Fibroblast of pulmonary artery (primary cell): ENCODE data around the gene C10orf90.
"Not testable (repeated sequence)": the region's sequence is repeated elsewhere in the genome, so short reads cannot be mapped to it uniquely, and the experiment has no call there.

Experiments
- DNase-seq: peaks from one replicate; pipeline ENCODE4 v3.0.0-alpha.2; 2010; ENCODE audit warnings: low read depth
- H3K4me3 ChIP-seq: replicated peaks from 2 replicates; pipeline ENCODE4 v1.5.1; 2011; ENCODE audit warnings: low read depth, mild to moderate bottlenecking, control low read depth, low read length, moderate library complexity
- CTCF ChIP-seq: IDR thresholded peaks from 2 replicates; pipeline ENCODE4 v1.5.1; 2011; ENCODE audit warnings: mild to moderate bottlenecking, control low read depth, low read length, inconsistent platforms; ENCODE audit errors: missing control alignments

The C10orf90 gene

DNA sequence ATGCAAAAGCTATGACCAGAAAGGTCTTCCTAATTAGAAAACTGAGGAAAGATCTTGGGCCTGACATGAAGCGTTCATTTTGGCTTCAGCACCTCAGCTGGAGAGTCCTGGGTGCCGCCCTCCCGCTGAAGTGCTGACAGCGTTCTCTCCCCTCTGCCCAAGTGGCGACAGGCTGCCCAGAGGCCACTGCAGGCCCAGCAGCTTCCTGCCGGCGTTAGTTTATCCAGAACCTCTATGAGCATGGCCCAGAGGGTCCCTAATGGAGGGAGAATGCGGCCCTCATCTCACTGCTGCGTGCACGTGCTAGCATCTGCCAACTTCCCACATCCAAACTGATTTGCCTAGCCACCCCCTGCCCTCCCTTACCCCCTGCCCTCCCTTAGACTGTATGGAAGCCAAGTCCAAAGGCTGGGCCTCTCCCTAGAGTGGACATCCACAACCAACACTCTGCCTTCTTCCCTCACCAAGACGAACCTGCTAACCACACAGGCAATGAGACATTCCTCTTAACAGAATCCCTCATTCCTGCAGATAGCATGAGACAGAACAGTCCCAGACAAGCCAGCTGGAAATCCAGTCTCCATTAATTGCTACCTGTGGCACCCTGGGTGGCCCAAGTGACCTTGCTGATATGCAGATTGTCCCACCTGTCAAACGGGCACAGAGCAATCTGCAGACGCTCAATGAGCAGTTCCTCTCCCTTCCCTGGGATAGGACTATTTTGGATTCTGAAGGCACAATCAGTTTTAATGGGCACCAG lies 108.4 kb downstream of the C10orf90 start:
- TF ChIP-seq CTCF = no peak
- peak overlapping the region; percentile 27 for H3K4me3 ChIP-seq
- DNase-seq = no peak

- TF ChIP-seq CTCF = no peak
- no peak for DNase-seq
- H3K4me3 ChIP-seq = peak overlapping the region; percentile 27
Measured at GRCh38 chr10:126561294-126561920, 109.1 kb downstream of the C10orf90 start.

- DNase-seq = no peak
- TF ChIP-seq CTCF = no peak
- H3K4me3 ChIP-seq = no peak overlapping the region
Measured at GRCh38 chr10:126558881-126559280, 111.6 kb downstream of the C10orf90 start.

GRCh38 chr10:126551202-126551601 lies 119.3 kb downstream of the C10orf90 start:
- no peak for DNase-seq
- no peak for TF ChIP-seq CTCF
- H3K4me3 ChIP-seq = no peak overlapping the region

- not testable (repeated sequence) for DNase-seq, H3K4me3 ChIP-seq
Measured at GRCh38 chr10:126550586-126550985, 119.9 kb downstream of the C10orf90 start.

DNA sequence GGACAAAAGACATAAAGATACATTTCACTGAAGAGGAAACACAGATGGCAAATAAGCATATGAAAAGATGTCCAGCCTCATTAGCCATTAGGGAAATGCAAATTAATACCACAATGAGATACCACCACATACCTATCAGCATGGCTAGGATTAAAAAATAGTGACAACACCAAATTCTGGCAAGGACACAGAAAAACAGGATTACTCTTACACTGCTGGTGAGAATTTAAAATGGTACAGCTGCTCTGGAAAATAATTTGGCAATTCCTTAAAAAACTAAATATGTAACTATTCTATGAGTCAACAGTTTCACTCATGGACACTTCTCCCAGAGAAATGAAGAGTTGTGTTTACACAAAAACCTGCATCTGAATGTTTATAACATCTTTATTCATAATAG lies 121.1 kb downstream of the C10orf90 start:
- no peak for TF ChIP-seq CTCF
- no peak for DNase-seq
- no peak overlapping the region for H3K4me3 ChIP-seq

GRCh38 chr10:126544565-126544964 lies 125.9 kb downstream of the C10orf90 start:
- no peak for DNase-seq
- no peak for TF ChIP-seq CTCF

More at GRCh38 chr10:126544565-126544964, 125.9 kb downstream of the C10orf90 start:
- H3K4me3 ChIP-seq = no peak overlapping the region
